ENCODE measurements around the gene NEMF.
"Not testable (repeated sequence)": the region's sequence is repeated elsewhere in the genome, so short reads cannot be mapped to it uniquely, and the experiment has no call there.

Gene NEMF, protein sequence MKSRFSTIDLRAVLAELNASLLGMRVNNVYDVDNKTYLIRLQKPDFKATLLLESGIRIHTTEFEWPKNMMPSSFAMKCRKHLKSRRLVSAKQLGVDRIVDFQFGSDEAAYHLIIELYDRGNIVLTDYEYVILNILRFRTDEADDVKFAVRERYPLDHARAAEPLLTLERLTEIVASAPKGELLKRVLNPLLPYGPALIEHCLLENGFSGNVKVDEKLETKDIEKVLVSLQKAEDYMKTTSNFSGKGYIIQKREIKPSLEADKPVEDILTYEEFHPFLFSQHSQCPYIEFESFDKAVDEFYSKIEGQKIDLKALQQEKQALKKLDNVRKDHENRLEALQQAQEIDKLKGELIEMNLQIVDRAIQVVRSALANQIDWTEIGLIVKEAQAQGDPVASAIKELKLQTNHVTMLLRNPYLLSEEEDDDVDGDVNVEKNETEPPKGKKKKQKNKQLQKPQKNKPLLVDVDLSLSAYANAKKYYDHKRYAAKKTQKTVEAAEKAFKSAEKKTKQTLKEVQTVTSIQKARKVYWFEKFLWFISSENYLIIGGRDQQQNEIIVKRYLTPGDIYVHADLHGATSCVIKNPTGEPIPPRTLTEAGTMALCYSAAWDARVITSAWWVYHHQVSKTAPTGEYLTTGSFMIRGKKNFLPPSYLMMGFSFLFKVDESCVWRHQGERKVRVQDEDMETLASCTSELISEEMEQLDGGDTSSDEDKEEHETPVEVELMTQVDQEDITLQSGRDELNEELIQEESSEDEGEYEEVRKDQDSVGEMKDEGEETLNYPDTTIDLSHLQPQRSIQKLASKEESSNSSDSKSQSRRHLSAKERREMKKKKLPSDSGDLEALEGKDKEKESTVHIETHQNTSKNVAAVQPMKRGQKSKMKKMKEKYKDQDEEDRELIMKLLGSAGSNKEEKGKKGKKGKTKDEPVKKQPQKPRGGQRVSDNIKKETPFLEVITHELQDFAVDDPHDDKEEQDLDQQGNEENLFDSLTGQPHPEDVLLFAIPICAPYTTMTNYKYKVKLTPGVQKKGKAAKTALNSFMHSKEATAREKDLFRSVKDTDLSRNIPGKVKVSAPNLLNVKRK
- long read RNA-seq, donor 1, full-length matches to known transcripts: 2 of 12 reads
- long read RNA-seq, donor 1, partial matches to known transcripts: 10 of 12 reads
- long read RNA-seq, donor 1, other reads (novel, unspliced or antisense): 0 of 12 reads
- long read RNA-seq, donor 2, partial matches to known transcripts: 5 of 10 reads
- long read RNA-seq, donor 2, other reads (novel, unspliced or antisense): 0 of 10 reads
- long read RNA-seq, donor 3, partial matches to known transcripts: 15 of 20 reads
- long read RNA-seq, donor 3, other reads (novel, unspliced or antisense): 0 of 20 reads
- long read RNA-seq, donor 4, partial matches to known transcripts: 91 of 156 reads
- long read RNA-seq, donor 4, other reads (novel, unspliced or antisense): 60 of 156 reads
- long read RNA-seq, donor 5, full-length matches to known transcripts: 3 of 29 reads
- long read RNA-seq, donor 5, partial matches to known transcripts: 26 of 29 reads
- long read RNA-seq, donor 5, other reads (novel, unspliced or antisense): 0 of 29 reads
- long read RNA-seq, donor 6, partial matches to known transcripts: 6 of 9 reads
- long read RNA-seq, donor 6, other reads (novel, unspliced or antisense): 0 of 9 reads
- long read RNA-seq, donor 7: 0 reads
- long read RNA-seq, donor 8, full-length matches to known transcripts: 1 of 22 reads
- long read RNA-seq, donor 8, partial matches to known transcripts: 21 of 22 reads
- long read RNA-seq, donor 8, other reads (novel, unspliced or antisense): 0 of 22 reads

DNA sequence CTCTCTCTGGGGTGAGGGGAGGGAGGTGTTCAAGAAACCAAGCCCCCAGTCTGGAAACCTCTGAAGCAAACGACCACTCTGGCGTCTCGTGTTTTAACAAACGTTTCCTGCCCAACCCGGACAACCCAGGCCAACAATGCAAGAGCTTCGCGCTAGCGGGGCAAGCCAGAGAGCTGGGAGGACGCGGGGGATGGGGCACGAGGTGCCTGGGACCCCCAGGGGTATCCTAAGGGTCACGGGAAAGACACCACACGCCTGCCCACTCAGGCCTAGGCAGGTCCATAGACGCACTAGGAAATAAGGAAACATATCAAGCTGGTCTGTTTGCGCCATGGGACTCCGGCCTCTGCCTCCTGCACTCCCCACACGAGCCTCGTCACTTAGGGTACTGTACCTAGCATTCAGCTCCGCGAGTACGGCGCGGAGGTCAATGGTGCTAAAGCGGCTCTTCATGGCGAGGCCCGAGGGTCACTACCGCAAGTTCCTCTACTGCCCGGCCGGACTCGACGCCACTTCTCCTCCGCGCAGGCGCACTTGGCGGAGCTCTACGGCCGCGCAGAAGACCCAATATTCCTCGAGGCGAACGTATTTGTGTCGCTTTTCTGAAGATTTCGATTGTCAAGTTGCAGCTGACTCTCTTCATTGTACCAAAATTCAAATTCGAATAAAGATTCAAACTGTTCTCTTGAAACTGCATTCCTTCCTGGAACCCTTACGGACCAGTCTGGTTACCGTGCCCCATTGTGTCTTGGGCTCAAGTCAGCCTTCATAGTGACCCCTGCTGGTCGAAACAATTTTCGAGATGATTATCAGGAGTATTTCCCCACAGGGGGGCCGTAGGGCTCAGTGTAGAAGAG, at the start of gene NEMF:
TSS of gene NEMF (minus strand) at position 488 of the 857 bp plus-strand sequence. CDS start at position 453, 35 bp downstream.
- DNase-seq: peak; percentile 99

DNA sequence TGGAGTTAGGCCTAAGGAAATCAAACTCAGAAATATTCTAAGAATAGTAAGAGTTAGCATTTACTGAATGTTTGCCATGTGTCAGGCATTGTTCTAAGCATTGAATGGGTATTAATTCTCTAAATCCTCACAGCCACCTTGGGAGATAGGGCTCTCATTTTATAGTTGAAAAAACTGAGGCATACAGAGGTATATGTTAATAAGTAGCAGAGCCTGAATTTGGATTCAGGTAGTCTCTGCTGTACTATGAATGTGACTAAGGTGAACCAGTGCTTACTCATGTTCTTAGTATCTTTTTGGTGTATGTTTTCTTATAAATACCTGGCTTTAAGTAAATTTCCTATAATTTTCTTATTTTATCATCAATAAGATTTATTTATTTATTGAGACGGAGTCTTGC, 48.4 kb upstream of the NEMF start:
- DNase-seq: no peak

DNA sequence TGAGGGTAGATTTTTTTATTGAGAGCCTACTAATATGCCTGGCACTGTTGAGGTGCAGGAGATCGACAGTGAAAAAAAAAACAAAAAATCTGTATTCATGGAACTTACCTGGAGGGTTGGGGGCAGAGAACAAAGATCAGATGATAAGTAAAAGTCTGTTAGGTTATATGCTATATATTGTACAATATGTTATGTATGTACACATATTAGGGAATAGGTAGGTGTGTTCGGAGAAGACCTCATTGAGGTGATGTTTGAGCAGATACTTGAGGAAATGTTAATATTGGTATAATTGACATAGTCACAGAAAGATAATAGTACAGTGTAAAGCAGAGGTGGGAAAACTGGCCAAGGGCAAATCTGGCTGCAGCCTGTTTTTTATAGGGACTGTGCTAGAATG, 45.9 kb upstream of the NEMF start:
- DNase-seq: no peak

DNA sequence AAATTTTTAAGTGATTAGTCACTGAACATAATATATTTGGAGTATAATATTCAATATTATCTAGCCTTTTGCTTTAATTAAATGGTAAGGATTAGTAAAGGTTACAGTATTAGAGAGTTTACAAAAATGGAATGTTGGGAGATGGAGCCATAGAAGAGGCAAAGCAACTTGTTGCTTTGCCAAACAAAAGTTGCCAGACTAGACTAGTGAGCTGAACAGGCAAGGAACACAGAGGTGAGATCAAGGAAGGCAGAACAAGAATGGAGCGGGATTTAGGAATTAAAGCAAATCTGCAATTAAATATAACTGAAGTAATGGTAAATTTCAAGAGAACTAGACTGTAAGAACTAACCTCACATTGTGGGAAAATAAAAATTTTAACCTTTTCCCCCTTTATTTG, 45.4 kb upstream of the NEMF start:
- no peak for DNase-seq

DNA sequence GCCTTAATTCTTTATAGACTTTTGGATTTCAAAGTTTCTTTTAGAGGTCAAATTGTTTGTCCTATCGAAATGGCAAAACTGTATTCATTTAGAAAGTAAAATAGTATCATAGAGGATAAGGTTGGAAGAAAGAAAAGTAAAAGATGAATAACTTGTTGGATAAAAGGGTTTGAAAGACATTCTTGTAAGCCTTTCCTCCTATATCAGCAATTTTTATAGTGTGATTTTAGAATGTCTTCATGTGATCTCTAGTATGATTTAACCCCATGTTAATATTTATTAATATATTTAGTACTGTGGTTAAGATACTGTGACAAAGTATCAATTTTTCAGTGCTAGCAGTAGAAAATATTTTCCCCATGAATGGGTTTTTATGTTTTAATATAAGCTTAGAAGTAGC, 44.8 kb upstream of the NEMF start:
- DNase-seq: no peak

DNA sequence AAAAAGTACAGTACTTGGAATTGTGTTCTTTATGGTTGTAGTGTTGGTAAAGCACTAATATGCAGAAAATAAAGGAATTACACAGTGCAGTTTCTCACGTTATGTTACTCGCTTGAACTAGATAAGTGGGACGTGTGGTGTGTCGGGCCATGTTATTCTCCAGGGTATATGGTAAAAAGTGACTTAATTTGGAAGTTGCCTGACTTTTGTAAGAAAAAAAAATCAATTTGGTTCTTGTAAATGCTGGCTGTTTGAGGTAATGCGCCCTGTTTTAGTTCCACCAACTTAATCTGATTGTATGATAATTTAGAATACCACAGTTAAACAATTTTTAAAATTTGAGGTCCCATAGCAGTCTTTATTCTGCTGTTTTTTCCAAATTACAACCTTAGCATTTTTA, 44.4 kb upstream of the NEMF start:
- no peak for DNase-seq

DNA sequence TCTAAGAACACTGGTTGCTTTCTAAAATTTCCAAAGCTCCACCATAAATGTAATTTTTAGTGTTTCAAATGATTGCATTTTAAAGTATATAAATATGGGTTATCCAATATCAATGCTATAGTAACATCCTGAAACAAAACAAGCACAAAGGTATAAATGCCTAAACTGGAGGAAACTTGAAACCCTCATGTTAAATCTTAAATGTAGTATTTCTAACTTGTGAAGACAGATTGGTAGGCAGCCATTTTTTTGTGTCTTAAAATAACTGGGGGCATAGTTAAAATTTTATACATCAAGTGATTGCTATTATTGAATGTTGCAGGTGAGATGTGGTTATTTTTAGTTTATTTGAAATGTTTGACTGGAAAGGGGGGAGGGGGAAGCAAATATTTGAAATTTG, 43.7 kb upstream of the NEMF start:
- not testable (repeated sequence) for DNase-seq

DNA sequence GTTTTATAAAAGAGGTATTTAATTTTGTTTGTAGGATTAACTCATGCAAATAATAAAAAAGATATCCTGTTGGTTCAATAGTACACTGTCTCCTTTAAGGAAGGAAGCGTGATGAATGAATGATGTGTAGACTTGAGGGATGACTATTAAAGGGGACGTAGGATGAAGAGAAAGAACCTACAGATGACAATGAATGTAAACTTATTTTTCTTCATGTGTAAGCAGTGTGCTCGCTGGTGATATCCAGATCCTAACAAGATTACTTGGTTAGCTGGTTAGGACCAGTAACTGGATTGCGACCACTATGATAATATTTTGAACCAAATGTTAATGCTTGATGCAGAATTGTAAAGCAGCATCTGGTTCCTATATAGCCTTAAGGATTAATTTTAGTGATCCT, 42.9 kb upstream of the NEMF start:
- DNase-seq: no peak

DNA sequence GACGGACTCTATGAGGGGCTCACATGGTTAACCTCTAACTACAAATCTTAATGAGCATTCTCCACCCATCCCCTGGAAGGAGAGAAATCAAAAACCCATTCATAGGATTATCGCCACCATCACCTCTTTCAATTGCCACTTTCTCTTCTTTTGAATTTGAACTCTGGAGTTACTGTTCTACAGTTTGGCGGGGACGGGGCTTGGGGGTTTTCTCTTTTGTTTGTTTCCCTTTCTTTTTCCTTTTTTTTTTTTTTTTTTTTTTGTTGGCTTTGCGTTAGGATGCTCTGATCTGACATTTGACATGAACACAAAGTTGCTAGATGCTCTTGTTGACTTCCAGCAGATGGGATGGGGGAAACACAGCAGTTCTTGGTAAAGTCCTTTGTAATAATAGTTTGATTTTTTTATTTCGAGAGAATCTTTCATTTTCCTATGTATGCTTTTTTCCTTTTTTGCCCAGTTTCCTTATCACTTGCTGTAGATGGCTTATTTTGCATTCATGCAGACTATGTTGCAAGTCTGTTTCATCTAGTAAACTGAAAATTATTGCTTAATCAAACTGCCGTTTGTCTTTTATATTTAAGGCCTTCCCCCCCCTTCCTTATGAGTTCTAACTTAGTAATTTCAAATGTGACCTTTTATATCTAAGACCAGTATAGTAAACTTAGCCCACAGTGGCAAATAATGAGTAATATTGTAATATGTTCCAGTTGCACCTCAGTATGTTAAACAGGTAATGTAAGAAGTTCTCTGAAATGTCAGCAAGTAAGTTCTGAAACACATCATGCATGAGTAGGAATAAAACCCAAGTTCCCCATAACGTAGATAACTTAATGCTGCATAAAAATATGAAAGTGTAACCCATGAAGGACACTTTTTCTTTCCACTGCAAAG, 41.9 kb upstream of the NEMF start:
- DNase-seq: not testable (repeated sequence)

DNA sequence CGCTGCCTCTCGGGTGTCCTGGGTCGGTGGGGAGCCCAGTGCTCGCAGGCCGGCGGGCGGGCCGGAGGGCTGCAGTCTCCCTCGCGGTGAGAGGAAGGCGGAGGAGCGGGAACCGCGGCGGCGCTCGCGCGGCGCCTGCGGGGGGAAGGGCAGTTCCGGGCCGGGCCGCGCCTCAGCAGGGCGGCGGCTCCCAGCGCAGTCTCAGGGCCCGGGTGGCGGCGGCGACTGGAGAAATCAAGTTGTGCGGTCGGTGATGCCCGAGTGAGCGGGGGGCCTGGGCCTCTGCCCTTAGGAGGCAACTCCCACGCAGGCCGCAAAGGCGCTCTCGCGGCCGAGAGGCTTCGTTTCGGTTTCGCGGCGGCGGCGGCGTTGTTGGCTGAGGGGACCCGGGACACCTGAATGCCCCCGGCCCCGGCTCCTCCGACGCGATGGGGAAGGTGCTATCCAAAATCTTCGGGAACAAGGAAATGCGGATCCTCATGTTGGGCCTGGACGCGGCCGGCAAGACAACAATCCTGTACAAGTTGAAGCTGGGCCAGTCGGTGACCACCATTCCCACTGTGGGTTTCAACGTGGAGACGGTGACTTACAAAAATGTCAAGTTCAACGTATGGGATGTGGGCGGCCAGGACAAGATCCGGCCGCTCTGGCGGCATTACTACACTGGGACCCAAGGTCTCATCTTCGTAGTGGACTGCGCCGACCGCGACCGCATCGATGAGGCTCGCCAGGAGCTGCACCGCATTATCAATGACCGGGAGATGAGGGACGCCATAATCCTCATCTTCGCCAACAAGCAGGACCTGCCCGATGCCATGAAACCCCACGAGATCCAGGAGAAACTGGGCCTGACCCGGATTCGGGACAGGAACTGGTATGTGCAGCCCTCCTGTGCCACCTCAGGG, 41.0 kb upstream of the NEMF start:
- DNase-seq: no peak

DNA sequence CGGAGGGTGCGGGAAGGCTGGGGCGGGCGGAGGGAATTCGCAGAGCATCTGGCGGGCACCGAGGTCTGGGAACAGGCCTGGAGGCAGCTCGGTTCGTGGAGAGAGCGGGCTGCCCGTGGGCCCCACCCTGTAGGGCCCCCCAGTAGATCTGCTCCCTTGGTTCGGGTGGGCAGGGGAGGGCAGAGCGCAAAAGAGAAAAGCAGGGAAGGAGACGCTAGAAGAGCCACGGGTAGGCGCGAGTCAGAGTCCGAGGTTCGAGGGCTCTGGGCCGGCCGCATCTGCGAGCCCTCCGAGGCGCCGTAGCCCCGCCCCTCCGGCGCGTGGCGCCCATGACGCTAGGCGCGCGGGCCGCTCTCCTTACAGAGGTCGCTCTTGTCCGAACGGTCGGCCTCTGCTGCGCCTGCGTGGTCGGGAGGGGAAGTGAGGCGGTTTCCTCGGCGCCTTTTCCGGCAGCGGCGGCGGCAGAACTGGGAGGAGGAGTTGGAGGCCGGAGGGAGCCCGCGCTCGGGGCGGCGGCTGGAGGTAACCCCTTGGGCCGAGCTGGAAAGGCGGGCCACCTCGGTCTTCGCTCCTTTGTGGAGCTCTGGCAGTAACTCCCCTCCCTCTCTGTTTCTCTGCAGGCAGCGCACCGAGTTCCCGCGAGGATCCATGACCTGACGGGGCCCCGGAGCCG, 40.2 kb upstream of the NEMF start, which contains the start of gene ARF6:
TSS of gene ARF6 (plus strand) at position 447 of the 673 bp plus-strand sequence. CDS start 655 bp downstream, outside the sequence.
- DNase-seq: peak; percentile 96

DNA sequence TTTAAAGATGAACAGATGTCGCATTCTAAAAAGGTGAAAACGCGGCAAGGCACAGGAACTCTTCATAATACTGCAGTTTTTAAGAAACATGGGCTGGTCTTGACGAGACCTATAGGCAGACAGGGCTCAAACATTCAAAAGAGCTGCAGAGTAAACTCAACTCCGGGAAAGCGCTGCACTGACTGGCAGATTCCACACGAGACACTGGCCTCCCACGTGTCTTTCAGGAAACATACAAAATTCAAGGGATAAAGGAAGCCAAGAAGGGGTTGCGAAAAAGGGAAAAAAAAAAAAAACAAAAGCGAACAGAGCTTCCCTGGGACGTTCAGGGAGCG, 39.7 kb upstream of the NEMF start:
- DNase-seq: no peak

DNA sequence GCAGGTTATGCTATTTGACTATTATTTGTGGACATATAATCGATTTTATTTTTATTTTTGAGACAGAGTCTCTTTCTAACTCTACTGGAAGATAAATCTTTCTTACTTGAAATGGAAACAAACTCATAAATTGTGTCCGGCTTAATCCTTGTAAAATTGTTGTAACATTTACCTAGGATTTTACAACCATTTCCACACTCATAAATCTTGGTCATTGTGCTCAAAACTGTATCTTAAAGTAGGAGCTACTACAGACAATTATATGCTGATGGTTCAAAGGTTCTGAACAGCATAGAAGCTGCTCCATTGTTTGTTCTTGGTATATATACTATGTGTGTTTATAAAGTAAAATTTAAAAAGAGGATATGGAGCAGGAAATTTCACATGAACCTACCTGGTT, 35.7 kb upstream of the NEMF start:
- DNase-seq: no peak

DNA sequence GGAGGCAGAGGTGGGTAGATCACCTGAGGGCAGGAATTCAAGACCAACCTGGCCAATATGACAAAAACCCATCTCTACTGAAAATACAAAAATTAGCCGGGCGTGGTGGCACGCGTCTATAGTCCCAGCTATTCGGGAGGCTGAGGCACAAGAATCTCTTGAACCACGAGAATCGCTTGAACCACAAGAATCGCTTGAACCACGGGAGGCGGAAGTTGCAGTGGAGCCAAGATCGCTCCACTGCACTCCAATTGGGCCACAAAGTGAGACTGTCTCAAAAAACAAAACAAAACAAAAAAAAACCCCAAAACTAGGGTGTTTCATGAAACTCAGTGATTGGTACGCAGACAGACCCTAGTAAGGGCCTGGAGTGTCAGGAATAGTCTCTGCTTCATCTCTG, 33.9 kb upstream of the NEMF start:
- DNase-seq: no peak

DNA sequence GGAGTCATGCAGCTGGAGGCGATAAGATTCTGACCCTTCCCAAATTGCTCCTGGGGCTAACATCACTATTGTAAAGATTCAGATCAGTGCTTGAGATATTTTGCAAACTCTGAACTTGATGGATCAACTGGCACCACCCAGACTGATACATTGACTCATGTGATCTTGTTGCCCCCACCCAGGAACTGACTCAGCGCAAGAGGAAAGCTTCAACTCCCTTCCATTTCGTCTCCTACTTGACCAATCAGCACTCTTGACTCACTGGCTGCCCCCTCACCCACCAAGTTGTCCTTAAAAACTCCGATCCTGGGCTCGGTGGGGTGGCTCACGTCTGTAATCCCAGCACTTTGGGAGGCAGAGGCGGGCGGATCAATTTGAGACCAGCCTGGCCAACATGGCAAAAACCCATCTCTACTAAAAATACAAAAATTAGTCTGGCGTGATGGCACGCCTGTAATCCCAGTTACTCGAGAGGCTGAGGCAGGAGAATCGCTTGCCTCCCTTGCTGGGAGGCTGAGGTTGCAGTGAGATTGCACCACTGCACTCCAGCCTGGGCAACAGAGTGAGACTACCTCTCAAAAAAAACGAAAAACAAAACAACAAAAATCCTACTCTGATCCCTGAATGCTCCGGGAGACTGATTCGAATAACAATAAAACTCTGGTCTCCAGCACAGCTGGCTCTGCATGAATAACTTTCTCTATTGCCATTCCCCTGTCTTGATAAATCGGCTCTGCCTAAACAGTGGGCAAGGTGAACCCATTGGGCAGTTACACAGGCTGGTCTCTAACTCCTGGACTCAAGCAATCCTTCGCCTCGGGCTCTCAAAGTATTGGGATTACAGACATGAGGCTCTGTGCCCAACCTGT, 30.5 kb upstream of the NEMF start:
- no peak for DNase-seq

DNA sequence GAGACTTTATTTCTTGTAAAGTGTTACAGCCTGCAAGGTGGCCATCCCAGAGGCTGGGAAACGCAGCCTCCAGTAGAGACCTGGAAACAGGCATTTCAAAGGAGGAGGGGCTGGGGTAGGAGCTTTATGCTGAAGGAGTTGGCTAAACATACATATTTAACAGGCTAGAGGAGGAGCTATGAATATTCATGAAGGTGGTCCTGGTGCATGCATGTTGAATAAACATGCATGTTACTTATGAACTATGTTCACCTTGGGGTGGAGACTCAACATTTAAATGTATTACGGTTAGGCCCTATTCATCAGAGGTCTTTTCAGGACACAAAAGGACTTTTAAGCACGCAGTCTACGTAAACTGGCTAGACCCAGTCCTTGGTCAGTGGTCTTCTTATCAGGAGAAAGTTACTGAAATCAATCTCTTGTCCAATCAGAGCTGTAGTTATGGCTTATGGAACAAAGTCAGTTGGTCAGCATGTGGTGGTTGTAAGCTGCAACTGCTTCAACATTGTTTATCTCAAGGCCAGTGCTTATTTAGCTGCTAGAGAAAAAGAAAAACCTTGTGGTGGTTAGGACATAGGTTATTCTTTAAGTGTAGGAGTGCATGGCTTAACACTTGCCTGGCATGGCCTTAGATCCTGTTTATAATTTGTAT, 28.9 kb upstream of the NEMF start:
- DNase-seq: no peak

All from right kidney (tissue), 9 donors.